CD4-positive, alpha-beta T cell treated with Interleukin-17A for 4 hours (primary cell): Measurements from ENCODE around the gene CEBPB.
"Not testable (repeated sequence)": the region's sequence is repeated elsewhere in the genome, so short reads cannot be mapped to it uniquely, and the experiment has no call there.

Experiments used
- DNase-seq: peaks from one replicate; pipeline ENCODE4 v3.0.0-alpha.2; 2020; ENCODE audit warnings: mixed read lengths

CEBPB gene

DNA sequence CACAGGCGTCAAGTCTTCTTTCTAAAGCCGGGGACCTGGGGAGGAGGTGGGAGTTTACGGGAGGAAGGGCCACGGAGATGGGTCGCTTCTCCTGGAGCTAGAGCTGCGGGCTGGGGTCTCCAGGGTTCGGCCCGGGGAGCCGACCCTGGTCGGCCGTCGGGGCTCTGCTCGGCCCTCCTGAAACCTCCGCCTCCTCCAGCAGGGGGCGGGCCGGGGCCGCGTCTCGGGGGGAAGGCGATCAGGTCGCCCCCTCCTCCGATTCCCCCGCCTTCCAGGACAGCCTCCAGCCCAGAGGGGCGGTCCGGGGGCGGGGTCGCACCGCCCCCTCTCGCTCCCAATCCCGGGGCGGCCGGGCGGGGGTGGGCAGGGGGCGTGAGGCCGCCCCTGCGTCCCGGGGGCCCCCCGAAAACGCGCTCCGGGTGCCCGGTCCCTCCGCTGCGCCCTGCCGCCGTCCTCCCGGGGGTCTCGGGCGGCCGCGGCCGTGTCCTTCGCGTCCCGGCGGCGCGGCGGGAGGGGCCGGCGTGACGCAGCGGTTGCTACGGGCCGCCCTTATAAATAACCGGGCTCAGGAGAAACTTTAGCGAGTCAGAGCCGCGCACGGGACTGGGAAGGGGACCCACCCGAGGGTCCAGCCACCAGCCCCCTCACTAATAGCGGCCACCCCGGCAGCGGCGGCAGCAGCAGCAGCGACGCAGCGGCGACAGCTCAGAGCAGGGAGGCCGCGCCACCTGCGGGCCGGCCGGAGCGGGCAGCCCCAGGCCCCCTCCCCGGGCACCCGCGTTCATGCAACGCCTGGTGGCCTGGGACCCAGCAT lies at the start of gene CEBPB:
TSS of gene CEBPB (plus strand) at position 580 of the 814 bp plus-strand sequence. CDS start at position 784, 204 bp downstream.
- DNase-seq = peak; percentile 90

DNA sequence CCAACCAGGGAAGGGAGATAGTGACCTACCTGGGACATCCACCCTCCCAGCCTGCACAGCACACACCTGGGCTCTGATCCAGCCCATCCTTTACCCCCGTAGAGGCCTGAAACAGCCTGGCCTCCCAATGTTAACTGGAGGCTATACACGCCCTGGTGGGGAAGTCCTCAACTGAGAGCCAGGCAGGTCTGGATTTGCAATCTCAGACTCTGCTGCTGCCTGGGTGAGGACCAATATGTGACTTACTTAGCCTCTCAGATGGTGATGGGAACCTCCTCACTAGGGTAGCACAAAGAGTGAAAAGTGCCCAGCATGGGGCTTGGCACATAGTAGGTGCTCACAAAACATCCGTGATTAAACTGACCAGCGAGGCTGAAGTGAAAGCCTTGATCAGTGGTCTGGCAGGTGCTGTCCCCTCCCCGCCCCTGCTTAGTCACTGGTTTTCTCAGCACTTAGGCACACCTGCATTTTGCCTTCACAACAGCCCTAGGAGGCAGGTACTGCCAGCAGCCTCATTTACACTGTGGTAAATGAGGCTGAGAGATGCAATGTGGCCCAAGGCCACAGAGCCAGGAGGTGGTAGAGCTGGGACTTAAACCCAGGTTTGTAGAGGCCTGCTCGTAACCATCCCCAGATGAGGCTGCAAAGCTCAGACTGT lies 49.5 kb upstream of the CEBPB start:
- DNase-seq = no peak

DNA sequence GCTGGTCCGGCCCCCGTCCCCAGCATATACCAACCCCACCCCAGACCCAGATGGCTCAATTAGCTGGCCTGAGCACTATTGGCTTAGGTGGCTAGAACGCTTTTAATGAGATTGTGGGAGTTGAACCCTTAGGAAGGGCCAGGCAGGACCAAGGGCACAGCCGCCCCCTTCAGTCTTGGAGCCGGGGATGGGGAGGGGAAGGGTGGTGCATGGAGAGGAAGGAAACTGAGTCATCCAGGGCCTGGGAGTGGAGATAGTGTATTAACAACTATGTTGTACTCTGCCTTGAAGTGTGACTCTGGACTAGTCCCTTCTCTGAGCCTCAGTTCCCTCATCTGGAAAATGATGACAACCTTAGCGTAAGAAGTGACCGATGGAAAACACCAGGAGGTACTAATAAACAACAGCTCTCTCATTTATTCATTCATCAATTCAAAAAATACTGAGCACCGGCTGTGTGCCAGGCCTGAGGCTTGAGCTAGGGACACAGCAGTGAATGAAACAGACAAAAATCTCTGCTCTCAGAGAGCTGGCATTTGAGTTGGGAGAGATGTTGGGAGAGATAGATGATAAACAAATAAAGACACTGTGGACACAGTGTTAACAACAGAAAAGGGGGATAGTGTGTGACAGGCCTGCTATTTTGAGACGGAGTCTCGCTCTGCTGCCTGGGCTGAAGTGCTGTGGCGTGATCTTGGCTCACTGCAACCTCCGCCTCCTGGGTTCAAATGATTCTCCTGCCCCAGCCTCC lies 48.6 kb upstream of the CEBPB start:
- no peak for DNase-seq

DNA sequence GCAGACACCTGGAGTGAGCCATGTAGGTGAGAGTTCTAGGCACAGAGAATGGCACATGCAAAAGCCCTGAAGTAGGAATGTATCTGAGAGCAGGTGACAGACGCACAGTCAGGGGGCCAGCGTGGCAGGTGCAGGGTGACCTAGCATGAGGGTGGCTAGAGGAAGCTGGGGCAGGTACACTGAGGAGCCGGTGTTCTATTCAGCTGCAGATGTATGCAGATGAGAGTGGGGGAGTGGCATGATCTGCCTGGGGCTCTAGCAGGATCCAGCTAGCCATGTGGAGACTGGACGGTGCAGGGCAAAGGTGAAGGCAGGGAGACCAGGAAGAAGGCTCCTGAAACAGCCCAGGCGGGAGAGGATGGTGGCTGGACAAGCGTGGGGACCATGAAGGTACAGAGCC lies 47.8 kb upstream of the CEBPB start:
- DNase-seq = no peak

DNA sequence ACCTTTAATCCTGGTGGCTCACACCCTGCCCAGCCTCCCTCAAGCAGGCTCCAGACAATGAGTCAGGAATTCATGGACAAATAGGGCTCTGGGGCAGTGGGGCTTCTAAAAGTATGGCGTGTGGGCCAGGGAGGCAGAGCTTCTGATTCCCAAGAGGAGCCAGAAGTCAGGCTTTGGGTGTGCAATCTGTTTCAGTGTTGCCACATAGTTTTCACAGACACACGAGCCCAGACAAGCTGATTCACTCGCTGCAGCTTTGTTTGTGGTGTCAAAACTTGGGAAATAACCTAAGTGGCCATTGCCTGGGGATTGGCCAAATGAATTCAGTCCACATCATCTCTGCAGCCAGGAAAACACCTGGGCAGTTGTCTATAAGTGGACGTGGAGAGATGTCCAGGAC lies 46.3 kb upstream of the CEBPB start:
- DNase-seq = no peak

DNA sequence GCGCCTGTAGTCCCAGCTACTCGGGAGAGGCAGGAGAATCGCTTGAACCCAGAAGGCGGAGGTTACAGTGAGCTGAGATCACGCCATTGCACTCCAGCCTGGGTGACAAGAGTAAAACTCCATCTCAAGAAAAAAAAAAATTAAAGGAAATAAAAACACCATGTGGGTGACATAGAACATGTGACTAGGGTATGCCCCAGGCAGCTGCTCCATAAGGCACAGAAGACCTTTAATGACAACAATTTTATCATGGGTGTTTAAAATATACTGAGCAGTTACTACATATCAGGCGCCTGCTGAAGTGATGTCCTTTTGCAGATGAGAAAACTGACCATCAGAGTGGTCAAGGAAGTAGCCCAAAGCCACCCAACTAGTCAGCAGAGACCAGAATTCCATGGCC lies 45.1 kb upstream of the CEBPB start:
- DNase-seq = no peak

DNA sequence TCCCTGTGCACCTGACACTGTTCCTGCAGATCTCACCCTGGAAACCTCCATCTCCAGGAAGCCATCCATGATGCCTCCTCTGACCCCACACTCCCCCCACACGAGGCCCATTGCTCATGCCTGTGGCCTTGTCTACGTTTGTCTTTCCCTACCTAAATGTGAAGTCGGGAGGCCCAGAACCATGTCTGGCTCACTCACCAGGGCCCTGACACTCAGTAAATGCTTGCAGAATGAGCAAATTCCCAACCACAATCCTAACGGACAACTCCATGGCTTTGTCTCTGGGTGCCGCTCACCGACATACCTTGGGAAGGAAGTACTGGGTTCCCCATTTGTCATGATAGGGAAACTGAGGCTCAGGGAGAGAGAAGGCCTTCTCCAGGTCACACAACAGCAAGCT lies 44.4 kb upstream of the CEBPB start:
- no peak for DNase-seq

DNA sequence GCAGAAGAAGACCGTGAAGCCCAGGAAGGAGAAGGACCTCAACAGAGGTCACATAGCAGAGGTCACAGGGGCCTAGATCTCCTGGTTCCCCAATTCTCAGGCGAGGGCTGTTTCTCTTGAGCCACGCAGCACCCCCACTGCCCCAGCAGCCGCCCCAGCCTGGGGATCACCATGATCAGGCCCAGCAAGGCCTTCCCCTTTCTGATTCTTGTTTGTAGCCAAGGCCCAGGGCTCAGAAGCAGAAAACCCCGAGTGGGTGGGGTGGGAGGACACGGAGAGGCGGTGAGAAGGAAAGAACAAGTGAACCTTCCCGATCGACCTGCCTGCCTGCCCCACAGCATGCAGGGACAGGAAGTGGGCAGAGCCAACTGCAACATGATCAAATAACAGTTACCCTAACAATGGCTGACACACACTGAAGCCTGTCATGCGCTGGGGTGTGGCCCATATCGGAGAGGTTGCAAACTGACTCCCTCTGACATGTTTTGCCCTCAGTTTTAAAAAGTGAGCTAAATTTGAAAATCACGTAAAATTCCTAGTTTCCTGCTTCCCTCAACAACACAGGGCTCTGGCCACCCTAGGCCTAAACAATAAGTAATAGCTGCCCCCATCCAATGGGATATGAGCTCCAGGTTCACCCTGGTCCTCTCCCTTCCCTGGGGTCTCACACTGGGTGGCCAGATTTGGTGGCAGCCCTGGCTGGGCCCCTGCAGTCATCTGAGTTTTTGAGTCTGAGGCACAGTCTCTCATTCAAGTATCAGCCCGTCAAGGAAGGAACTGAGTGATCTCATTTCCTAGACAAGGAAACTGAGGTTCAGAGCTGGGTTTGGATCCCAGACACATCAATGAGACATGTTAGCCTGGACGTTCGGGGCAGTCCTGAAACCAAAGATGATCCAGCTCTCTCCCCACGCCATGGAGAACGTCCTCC lies 43.6 kb upstream of the CEBPB start:
- peak; percentile 83 for DNase-seq

DNA sequence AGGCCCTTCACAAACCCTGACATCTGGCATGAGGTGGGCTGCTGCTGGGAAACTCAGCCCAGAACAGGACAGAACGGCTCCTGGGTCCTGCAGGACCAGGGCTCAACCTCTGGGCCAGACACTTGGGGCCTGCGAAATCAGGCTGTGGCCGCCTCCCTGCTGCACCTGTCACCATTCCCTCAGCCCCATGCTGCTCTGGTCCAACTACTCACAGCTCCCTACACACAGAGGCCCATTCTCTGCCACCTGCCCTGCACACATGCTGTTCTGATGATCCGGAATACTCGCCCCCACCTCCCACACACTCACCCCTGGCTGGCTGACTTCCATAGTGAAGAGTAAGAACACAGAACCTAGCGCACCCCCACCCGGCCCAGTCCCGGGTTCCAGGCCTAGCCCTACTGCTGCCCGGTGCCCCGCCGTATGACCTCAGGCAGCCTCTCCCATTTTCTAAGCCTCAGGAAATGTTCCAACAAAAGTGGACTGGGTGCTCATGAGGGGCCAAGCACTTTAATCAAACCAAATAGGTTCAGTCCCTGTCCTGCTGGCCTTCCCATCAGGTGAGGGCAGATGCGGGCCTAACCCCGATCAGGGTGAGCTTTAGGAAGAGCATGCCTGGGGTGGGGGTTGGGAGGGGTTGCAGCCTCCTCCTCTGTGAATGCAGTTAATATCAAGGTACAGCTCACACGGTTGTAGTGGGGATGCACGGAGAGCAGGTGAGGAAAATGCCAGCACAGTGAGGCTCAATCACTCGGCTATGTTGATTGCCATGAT lies 41.0 kb upstream of the CEBPB start:
- no peak for DNase-seq

DNA sequence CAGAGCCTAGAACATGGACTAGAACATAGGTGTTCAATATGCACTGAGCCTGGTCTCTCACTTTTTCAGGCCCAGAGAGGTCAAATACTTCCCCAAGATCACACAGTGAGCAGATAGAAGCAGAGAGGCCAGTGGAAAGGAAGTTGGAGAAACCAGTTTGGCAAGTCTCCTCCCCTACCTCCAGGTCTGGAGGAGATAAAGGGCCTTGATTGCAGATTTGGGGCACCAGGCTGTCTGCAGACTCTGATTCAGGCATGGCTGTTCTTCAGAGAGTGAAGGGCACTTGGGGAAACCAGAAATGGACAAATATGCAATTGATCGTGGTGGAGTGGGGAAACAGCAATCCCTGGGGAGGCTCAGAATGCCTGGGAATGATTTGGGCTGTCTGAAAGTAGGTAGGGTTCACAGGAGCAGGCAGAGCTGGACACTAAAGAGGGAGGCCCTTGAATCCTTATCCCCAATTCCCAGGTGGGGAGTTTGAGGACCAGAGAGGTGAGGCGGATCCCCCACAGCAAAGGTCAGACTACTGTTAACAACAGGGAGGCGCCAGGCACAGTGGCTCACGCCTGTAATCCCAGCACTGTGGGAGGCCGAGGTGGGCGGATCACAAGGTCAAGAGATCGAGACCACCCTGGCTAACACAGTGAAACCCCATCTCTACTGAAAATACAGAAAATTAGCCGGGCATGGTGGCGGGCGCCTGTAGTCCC lies 39.4 kb upstream of the CEBPB start:
- DNase-seq = no peak

DNA sequence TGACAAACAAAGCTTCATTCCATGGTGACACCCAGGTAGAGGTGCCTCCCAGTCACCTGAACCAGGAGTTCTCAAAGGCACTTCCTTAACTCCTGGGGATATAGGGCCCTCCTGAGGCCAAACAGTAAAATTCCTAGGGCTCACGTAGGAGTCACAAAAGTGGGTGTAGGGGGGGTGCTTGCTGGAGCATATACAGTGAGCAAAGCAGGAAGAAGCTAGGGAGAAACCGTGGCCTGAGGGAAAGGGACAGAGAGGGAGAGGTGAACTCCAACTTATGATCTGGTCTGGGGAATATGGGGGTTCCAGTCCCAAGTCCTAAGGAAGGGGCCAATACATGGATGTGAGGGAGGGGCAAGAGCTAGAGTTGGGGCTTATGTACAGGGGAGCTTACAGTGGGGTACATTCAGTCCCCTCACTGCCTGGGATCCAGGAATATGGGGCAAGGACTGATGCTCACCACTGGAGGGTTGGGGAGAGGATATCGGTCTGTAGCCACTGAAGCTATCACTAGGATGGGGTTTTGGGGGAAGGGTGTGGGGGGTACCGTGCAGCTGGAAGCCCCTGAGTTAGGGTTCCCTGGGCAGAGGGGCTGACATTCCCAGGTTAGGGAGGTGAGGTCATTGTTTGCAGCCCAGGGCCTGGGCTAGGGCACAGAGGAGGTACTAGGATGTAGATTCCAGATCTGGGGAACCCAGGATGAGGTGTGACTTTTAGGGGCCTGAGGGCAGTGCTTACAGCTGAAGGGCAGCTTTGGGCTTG lies 38.1 kb upstream of the CEBPB start:
- DNase-seq = no peak

DNA sequence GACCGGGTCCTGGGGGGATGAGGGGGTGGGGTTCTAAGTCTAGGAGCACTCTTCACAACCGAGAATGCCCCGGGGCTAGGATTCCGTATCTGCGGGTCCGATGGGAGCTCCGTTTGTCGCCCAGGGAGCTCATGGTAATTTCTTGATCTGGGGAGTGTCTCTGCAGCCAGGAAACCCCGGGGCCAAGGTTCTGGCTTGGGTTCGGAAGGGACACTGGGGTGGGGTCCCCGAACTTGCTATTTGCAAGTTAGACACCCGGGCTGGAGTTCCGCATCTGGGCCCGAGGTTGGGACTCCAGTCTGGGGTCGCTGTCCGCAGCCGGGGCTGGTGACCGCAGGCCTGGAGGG lies 37.5 kb upstream of the CEBPB start:
- no peak for DNase-seq

DNA sequence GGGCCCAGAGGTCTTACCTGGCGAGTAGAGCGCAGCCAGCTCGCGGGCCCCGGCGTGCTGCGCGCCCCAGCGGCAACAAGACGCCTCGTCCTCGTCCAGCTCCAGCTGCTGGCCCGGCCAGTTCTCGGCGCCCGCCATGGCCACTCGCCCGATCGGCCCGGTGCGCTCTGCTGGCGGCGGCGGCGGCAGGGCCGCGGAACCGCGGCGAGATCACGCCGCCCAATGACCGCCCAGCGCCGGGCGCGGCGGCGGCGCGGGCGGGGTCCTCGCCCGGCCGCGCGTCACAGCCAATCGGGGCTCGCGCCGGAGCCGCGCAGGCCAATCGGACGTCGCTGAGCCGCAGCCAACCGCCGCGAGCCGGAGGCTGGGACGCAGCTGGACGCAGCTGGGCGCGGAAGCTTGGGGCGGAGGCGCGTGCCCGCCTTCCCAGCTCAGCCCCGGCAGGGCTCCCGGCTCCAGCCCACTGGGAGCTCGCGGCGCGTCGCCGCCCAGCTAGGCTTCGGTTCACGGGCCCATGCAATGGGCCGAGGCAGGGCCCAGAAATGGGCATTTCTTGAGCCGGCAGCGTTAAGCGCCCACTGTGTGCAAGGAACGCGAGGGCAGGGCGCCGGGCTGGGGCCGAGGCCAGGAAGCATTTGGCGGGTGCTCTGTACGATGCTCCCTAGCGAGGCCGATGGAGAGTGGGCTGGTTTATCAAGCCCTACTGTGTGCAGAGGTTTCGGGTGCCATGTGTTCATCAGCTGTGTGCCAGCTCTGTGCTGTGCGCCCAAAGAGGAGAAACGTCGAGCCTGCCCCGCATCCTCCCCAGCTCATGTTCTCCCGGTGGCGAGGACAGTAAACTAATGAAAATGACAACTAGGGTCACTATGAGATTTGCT lies 36.9 kb upstream of the CEBPB start, which contains the start of gene PEDS1:
TSS of gene PEDS1 (minus strand) at position 224 of the 878 bp plus-strand sequence. CDS start at position 138, 86 bp downstream.
- peak; percentile 87 for DNase-seq

DNA sequence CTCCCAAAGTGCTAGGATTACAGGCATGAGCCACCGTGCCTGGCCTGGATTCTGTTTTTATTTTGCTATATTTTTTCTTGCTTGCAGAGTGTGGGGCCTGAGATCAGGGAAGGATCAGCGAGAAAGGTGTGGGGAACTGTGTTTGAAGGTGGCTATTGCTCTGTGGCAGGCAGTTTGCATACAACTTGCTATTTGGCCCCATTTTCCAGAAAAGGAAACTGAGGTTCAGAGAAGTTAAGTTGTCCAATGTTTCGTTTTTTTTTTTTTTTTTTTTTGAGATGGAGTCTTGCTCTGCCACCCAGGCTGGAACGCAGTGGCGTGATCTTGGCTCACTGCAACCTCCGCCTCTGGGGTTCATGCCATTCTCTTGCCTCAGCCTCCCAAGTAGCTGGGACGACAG lies 29.1 kb upstream of the CEBPB start:
- DNase-seq = not testable (repeated sequence)

DNA sequence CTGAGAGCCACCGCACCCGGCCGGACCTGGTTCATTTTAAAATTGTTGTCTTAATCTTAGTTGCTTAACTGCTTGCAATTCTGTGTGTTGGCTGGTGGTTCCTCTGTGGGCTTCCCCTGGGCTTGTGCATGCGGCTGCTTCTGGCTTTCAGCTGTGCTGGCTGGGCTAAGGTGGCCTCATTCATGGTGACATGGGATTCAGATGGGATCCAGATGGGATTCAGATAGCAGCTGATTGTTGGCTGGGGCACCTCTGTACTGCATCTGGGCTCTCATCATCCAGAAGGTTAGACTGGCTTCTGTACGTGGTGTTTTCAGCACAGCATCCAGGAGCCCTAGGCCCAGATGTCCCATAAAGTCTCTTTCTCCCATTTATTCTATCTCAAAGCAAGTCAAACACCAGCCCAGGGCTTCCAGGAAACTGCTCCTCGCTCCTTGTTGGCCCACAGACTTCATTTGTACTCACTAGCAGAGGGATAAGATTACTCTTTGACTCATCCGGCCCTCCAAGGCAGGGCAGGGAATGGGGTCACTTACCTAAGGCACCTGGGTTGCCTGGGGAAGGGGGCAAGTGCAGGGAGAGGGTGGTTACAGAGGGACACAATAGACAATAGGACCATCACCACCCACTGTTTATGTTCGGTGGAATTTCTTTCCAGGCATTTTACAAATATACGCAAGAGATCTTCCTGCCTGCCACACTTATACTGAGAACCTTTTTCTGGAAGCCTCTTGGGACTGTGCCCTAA lies 26.9 kb upstream of the CEBPB start:
- DNase-seq = no peak

DNA sequence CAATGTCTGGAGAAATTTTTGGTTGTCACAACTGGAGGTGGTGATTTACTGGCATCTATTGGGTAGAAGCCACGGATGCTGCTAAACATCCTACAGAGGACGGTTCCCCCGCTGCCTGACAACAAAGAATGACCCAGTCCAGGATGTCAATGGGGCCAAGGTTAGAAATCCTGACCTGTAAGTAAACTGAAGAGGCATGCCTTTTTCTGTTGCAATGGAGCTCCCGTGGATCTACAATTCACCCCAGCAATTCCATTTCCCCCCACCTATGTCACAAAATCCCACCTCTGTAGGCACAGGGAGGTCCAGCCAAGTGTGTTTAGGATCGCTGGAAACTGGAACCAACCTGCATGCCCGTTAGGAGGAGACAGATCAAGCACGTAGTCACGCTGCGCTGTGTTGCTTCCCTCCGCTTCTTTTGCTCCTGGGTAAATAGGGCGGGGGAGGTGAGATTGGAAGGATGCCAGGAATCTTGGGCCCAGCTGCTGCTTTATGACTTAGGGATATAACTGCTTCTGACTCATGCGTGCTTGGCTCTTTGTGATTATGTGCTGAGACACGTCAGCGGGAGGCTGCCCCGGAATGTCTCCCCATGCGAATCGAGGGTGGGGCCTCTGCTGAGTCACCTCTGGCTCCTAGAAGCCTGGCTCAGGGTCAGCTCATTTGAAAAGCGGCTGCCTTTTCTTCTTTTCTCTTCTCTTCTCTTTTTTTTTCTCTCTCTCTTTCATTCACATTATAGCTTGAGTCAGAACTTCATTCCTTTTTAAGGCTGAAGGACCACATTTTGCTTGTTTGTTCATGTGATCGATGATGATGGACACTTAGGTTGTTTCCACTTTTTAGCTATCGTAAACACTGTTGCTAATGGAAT lies 24.7 kb upstream of the CEBPB start:
- DNase-seq = peak; percentile 92

DNA sequence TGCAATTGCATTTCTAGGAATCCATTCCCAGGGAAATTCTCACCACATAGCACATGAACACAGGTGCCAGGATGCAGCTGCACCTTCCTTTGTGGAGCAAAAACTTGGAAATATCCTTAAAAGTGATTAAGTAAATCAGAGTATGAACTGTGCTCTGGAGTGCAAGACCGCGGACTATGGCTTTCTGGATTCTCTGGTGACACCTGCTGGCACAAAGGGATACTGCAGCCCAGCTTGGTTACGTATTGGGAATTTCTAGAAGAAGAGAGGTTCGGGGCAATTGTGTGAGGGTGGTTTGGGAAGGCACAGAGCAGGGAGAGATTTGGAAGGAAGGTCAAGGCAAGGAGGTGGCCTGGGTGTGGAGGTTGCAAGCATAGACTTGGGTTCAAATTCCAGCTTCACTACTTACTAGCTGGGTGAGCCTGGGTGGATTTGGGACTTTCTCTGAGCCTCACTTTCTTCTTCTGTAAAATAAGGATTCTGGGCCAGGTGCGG lies 21.3 kb upstream of the CEBPB start:
- DNase-seq = peak; percentile 88
